SK-N-SH treated with all-trans-retinoic acid at 6 μM for 48 hours (cell line): ENCODE data around the gene CELF5.
A peak's percentile ranks its signal among the peaks of the same experiment; 100 is the strongest.

ENCODE experiments used
- ATAC-seq: fragments of 200-7000 bp; cut with Tn5 transposase; 3 replicates; pipeline ENCODE4 v1.9.1; 2020; ENCODE audit warnings: mild to moderate bottlenecking, moderate library complexity
- ARNTL ChIP-seq: fragments of 450-650 bp; formaldehyde crosslinking; IDR thresholded peaks from 2 replicates; pipeline ENCODE4 v1.5.0; 2020; ENCODE audit warnings: low read depth, mild to moderate bottlenecking, moderate library complexity, borderline replicate concordance
- BACH2 ChIP-seq: fragments of 250-450 bp; sonication (Bioruptor Pico); IDR thresholded peaks from 2 replicates; pipeline ENCODE4 v1.9.0; 2021; ENCODE audit warnings: mild to moderate bottlenecking, borderline replicate concordance
- ISL1 ChIP-seq: fragments of 250-450 bp; sonication (Bioruptor Pico); IDR thresholded peaks from 2 replicates; pipeline ENCODE4 v2.1.2; 2022; ENCODE audit warnings: mild to moderate bottlenecking, moderate library complexity
- OSR1 ChIP-seq: fragments of 250-450 bp; sonication (Bioruptor Pico); IDR thresholded peaks from 2 replicates; pipeline ENCODE4 v1.8.0; 2022; ENCODE audit warnings: moderate library complexity, mild to moderate bottlenecking, inconsistent platforms
- PATZ1 ChIP-seq: fragments of 250-450 bp; sonication (Bioruptor Pico); IDR thresholded peaks from 2 replicates; pipeline ENCODE4 v1.8.0; 2020; ENCODE audit warnings: mild to moderate bottlenecking, moderate library complexity, borderline replicate concordance
- POU6F1 ChIP-seq: fragments of 250-450 bp; sonication (Bioruptor Pico); IDR thresholded peaks from 2 replicates; pipeline ENCODE4 v1.8.0; 2021; ENCODE audit warnings: low read depth, mild to moderate bottlenecking, moderate library complexity, borderline replicate concordance
- RARB ChIP-seq: fragments of 250-450 bp; sonication (Bioruptor Pico); IDR thresholded peaks from 2 replicates; pipeline ENCODE4 v1.8.0; 2021; ENCODE audit warnings: mild to moderate bottlenecking, moderate library complexity
- SNAI2 ChIP-seq: fragments of 250-450 bp; sonication (Bioruptor Pico); IDR thresholded peaks from 2 replicates; pipeline ENCODE4 v1.5.0; 2020; ENCODE audit warnings: mild to moderate bottlenecking, moderate library complexity
- TCF4 ChIP-seq: fragments of 250-450 bp; sonication (Bioruptor Pico); IDR thresholded peaks from 2 replicates; pipeline ENCODE4 v1.8.0; 2021; ENCODE audit warnings: mild to moderate bottlenecking, moderate library complexity, borderline replicate concordance
- TSHZ2 ChIP-seq: fragments of 250-450 bp; sonication (Bioruptor Pico); IDR thresholded peaks from 2 replicates; pipeline ENCODE4 v1.5.0; 2020; ENCODE audit warnings: mild to moderate bottlenecking, moderate library complexity
- ZC3H10 ChIP-seq: fragments of 250-450 bp; sonication (Bioruptor Pico); IDR thresholded peaks from 2 replicates; pipeline ENCODE4 v1.5.1; 2021; ENCODE audit warnings: mild to moderate bottlenecking, moderate library complexity
- ZFP3 ChIP-seq: fragments of 250-450 bp; sonication (Bioruptor Pico); IDR thresholded peaks from 2 replicates; pipeline ENCODE4 v1.5.0; 2020; ENCODE audit warnings: mild to moderate bottlenecking, moderate library complexity
- ZFP30 ChIP-seq: fragments of 450-650 bp; formaldehyde crosslinking; IDR thresholded peaks from 2 replicates; pipeline ENCODE4 v1.5.0; 2022; ENCODE audit warnings: mild to moderate bottlenecking, moderate library complexity
- ZNF565 ChIP-seq: fragments of 450-650 bp; formaldehyde crosslinking; conservative IDR thresholded peaks from 2 replicates; pipeline ENCODE4 v1.5.0; 2020; ENCODE audit warnings: low read depth, mild to moderate bottlenecking, moderate library complexity
- ZNF70 ChIP-seq: fragments of 450-650 bp; formaldehyde crosslinking; IDR thresholded peaks from 2 replicates; pipeline ENCODE4 v1.5.0; 2020; ENCODE audit warnings: mild to moderate bottlenecking, moderate library complexity
- ZNF8 ChIP-seq: fragments of 450-650 bp; formaldehyde crosslinking; IDR thresholded peaks from 2 replicates; pipeline ENCODE4 v1.5.0; 2020; ENCODE audit warnings: mild to moderate bottlenecking, moderate library complexity
- TF ChIP-seq, protein P1 (sequence below): fragments of 250-450 bp; sonication (Bioruptor Pico); IDR thresholded peaks from 2 replicates; pipeline ENCODE4 v1.5.1; 2020; ENCODE audit warnings: low read depth, mild to moderate bottlenecking, moderate library complexity

Gene CELF5

DNA sequence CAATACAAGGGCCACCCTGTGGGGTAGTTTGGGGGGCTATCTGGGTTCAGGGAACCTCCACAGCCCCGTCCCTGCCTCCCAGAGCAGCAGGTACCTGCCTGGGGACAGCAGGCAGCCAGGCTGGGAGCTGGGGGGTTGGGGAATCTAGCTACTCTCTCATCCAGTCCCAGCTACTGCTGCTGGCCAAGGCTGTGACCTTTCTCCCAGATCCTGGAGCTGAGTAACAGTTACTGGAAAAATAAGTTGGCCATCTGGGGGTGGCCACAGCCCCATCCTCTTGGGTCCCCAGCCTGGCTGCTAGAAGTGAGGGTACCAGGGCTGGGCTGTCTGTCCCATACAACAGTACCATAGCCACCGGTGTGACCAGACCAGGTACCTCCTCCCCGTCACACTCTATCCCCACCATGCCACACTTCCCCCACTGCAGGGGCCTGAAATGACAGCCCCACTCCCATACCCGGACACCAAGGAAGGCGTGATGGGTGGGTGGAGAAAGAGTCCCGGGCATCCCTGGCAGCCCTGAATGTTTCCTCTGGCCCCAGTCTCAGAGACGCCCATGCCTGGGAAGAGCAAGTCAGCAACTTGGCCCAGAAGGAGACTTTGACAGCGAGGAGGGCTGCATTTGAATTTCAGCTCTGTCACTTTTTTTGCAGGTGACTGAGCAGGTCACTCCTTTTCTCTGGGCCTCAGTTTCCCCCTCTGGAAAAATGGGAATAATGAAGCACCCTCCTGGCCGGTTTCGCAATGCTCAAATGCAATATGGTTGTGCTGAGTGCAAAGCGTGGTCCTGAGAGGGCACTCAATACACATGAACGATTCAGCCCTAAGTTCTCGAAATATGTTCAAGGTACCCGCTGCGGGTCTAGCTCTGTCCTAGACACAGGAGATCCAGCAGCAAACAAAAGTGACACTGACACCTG is 111.2 kb downstream of the CELF5 start:
- TF ChIP-seq, protein P1, sequence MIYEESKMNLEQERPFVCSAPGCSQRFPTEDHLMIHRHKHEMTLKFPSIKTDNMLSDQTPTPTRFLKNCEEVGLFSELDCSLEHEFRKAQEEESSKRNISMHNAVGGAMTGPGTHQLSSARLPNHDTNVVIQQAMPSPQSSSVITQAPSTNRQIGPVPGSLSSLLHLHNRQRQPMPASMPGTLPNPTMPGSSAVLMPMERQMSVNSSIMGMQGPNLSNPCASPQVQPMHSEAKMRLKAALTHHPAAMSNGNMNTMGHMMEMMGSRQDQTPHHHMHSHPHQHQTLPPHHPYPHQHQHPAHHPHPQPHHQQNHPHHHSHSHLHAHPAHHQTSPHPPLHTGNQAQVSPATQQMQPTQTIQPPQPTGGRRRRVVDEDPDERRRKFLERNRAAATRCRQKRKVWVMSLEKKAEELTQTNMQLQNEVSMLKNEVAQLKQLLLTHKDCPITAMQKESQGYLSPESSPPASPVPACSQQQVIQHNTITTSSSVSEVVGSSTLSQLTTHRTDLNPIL (CRISPR knock-in tag), result no peak
- TF ChIP-seq SNAI2 (CRISPR knock-in tag) (no peak), ZC3H10 (CRISPR knock-in tag) (no peak), ZFP3 (CRISPR knock-in tag) (no peak), ZNF70 (no peak), ARNTL (CRISPR knock-in tag) (no peak), RARB (no peak), TCF4 (CRISPR knock-in tag) (no peak), ISL1 (CRISPR knock-in tag) (no peak), BACH2 (no peak), TSHZ2 (CRISPR knock-in tag) (no peak)
- ATAC-seq, result no peak

DNA sequence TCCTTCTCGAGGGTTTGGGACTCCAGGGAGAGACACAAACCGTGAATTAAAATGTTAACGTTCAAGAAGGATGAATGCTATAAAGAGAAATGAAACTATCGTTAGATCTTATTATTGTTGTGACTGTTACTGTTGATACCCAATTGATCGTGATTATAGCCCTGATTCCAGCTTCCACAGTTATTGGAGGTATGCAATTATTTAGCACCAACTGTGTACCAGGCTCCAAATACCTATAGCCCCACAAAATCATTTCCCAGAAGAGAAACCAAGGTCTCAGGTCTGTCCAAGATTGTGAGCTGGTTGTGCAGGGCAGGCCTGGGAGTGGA is 111.9 kb downstream of the CELF5 start:
- TF ChIP-seq ZNF70 (no peak), ZNF8 (CRISPR knock-in tag) (no peak), ZFP3 (CRISPR knock-in tag) (no peak), ZNF565 (CRISPR knock-in tag) (no peak), ZC3H10 (CRISPR knock-in tag) (no peak), TCF4 (CRISPR knock-in tag) (no peak), ISL1 (CRISPR knock-in tag) (no peak), SNAI2 (CRISPR knock-in tag) (no peak)
- TF ChIP-seq, all 23 proteins: peak for 0
- ATAC-seq, result peak; percentile 54

DNA sequence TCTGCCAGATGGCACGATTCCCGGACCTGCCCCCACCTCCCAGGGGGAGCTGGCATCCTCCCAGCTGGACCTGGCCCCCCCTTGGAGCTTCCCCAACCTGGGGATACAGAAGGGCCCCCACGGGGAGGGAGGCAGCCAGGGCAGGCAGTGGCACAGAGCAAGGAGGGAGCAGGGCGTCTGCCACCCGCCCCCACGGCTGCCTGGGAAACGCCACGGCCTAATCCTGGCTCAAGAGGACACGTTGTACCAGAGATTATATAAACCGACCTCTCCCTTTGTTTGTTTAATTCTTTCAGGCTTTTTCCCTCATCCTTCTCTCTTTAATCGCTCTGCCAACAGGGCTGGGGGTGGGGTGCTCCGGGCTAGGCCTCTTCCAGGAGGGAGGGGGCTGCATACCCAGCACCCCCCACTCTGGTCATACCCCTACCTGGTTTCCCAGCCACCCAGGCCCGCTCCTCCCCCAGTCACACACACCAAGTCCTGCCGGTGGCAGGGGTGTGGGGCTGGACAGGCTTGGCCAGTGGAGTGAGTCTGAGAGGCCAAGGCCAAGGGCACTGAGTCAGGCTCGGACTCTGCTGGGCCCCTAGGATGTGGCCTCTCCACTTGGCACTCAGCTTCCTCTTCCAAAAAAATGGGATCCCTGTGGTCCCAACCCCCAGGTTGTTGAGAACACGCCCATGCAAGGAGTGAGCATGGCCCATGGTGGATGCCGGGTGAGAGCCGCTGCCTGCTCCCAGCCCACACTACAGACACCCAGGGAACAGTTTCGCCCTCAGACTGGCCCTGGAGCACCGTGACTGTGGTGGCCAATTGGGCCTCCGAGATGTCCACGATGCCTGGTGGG is 112.4 kb downstream of the CELF5 start:
- TF ChIP-seq TCF4 (CRISPR knock-in tag), result no peak
- TF ChIP-seq PATZ1 (CRISPR knock-in tag), result peak; percentile 89; the same call in 1 of the 2 replicates
- no peak for TF ChIP-seq ZNF8 (CRISPR knock-in tag)
- TF ChIP-seq ZFP30, result no peak
- no peak for TF ChIP-seq BACH2
- ATAC-seq, result peak; percentile 81

- no peak for ATAC-seq
- TF ChIP-seq ZC3H10 (CRISPR knock-in tag) (no peak), TCF4 (CRISPR knock-in tag) (no peak), OSR1 (CRISPR knock-in tag) (no peak), TSHZ2 (CRISPR knock-in tag) (no peak), SNAI2 (CRISPR knock-in tag) (no peak), POU6F1 (no peak)
- TF ChIP-seq, all 23 proteins: peak for 0
These were observed 114.2 kb downstream of the CELF5 start for GRCh38 chr19:3338541-3339181.
